ENCODE measurements around the gene DNAH14. TPM values are rescaled to one million over a fixed set of nuclear protein-coding genes. Genes with fewer than 3 reads are reported as not detected.
"Not testable (repeated sequence)": the region's sequence is repeated elsewhere in the genome, so short reads cannot be mapped to it uniquely, and the experiment has no call there.

Gene DNAH14
- total RNA-seq, 1 donor from 2014 or later: 0.18 TPM

GRCh38 chr1:224981922-224982354, 52.5 kb downstream of the DNAH14 start:
- H3K27me3 Mint-ChIP-seq (ENCODE audit: insufficient read depth); H3K4me3 Mint-ChIP-seq; H3K4me1 Mint-ChIP-seq (ENCODE audit: low read depth); intact Hi-C loops (cut with micrococcal nuclease); H3K9me3 Mint-ChIP-seq; H3K36me3 Mint-ChIP-seq (ENCODE audit: low read depth); H3K27ac Mint-ChIP-seq; DNase-seq (ENCODE audit: low spot score): not testable (repeated sequence)

GRCh38 chr1:224988042-224988441, 58.6 kb downstream of the DNAH14 start:
- Mint-ChIP-seq H3K4me3 (no peak overlapping the region), H3K9me3 (peaks cover 4% of the 10 kb centered on the region), H3K4me1 (ENCODE audit: low read depth) (no peaks in the 10 kb centered on the region), H3K27ac (no peak overlapping the region), H3K27me3 (ENCODE audit: insufficient read depth) (no peaks in the 10 kb centered on the region), H3K36me3 (ENCODE audit: low read depth) (no peaks in the 10 kb centered on the region)
- intact Hi-C loops (cut with micrococcal nuclease): no loop called here
- no peak for DNase-seq (ENCODE audit: low spot score)

- no peak for DNase-seq (ENCODE audit: low spot score)
- no peaks in the 10 kb centered on the region for H3K36me3 Mint-ChIP-seq (ENCODE audit: low read depth)
- H3K9me3 Mint-ChIP-seq: peaks cover 4% of the 10 kb centered on the region
- no peaks in the 10 kb centered on the region for H3K4me1 Mint-ChIP-seq (ENCODE audit: low read depth)
- H3K27ac Mint-ChIP-seq: no peak overlapping the region
- H3K27me3 Mint-ChIP-seq (ENCODE audit: insufficient read depth): no peaks in the 10 kb centered on the region
- no peak overlapping the region for H3K4me3 Mint-ChIP-seq
- intact Hi-C loops (cut with micrococcal nuclease): no loop called here
Observed at GRCh38 chr1:224989615-224990014, 60.1 kb downstream of the DNAH14 start.

GRCh38 chr1:224991550-224991949, 62.1 kb downstream of the DNAH14 start:
- H3K4me1 Mint-ChIP-seq (ENCODE audit: low read depth); H3K36me3 Mint-ChIP-seq (ENCODE audit: low read depth); H3K9me3 Mint-ChIP-seq; DNase-seq (ENCODE audit: low spot score); H3K27me3 Mint-ChIP-seq (ENCODE audit: insufficient read depth); H3K27ac Mint-ChIP-seq; H3K4me3 Mint-ChIP-seq; intact Hi-C loops (cut with micrococcal nuclease): not testable (repeated sequence)

GRCh38 chr1:224995602-224996001, 66.1 kb downstream of the DNAH14 start:
- intact Hi-C loops (cut with micrococcal nuclease): no loop called here
- Mint-ChIP-seq H3K27me3 (ENCODE audit: insufficient read depth) (peaks cover 2% of the 10 kb centered on the region), H3K4me1 (ENCODE audit: low read depth) (no peaks in the 10 kb centered on the region), H3K4me3 (no peak overlapping the region), H3K36me3 (ENCODE audit: low read depth) (no peaks in the 10 kb centered on the region), H3K27ac (no peak overlapping the region), H3K9me3 (peaks cover 12% of the 10 kb centered on the region)
- DNase-seq (ENCODE audit: low spot score): no peak

- DNase-seq (ENCODE audit: low spot score): no peak
- Mint-ChIP-seq H3K36me3 (ENCODE audit: low read depth) (no peaks in the 10 kb centered on the region), H3K4me1 (ENCODE audit: low read depth) (no peaks in the 10 kb centered on the region), H3K27ac (no peak overlapping the region), H3K27me3 (ENCODE audit: insufficient read depth) (peaks cover 2% of the 10 kb centered on the region), H3K9me3 (peaks cover 12% of the 10 kb centered on the region), H3K4me3 (no peak overlapping the region)
- intact Hi-C loops (cut with micrococcal nuclease): no loop called here
Observed at GRCh38 chr1:224996266-224996665, 66.8 kb downstream of the DNAH14 start.

- intact Hi-C loops (cut with micrococcal nuclease): no loop called here
- Mint-ChIP-seq H3K36me3 (ENCODE audit: low read depth) (no peaks in the 10 kb centered on the region), H3K4me3 (no peak overlapping the region), H3K4me1 (ENCODE audit: low read depth) (no peaks in the 10 kb centered on the region), H3K27me3 (ENCODE audit: insufficient read depth) (peaks cover 2% of the 10 kb centered on the region), H3K27ac (no peak overlapping the region), H3K9me3 (peaks cover 12% of the 10 kb centered on the region)
- DNase-seq (ENCODE audit: low spot score): no peak
Observed at GRCh38 chr1:224998185-224998584, 68.7 kb downstream of the DNAH14 start.

GRCh38 chr1:225004396-225004795, 74.9 kb downstream of the DNAH14 start:
- no peaks in the 10 kb centered on the region for H3K27me3 Mint-ChIP-seq (ENCODE audit: insufficient read depth)
- intact Hi-C loops (cut with micrococcal nuclease): no loop called here
- no peak for DNase-seq (ENCODE audit: low spot score)
- H3K4me1 Mint-ChIP-seq (ENCODE audit: low read depth): no peaks in the 10 kb centered on the region
- no peak overlapping the region for H3K27ac Mint-ChIP-seq
- H3K9me3 Mint-ChIP-seq: peaks cover 4% of the 10 kb centered on the region
- H3K36me3 Mint-ChIP-seq (ENCODE audit: low read depth): no peaks in the 10 kb centered on the region
- H3K4me3 Mint-ChIP-seq: no peak overlapping the region

- DNase-seq (ENCODE audit: low spot score); H3K4me1 Mint-ChIP-seq (ENCODE audit: low read depth); H3K9me3 Mint-ChIP-seq; H3K36me3 Mint-ChIP-seq (ENCODE audit: low read depth); H3K27me3 Mint-ChIP-seq (ENCODE audit: insufficient read depth); H3K27ac Mint-ChIP-seq; H3K4me3 Mint-ChIP-seq; intact Hi-C loops (cut with micrococcal nuclease): not testable (repeated sequence)
Observed at GRCh38 chr1:225006352-225006751, 76.9 kb downstream of the DNAH14 start.

GRCh38 chr1:225008050-225008449, 78.6 kb downstream of the DNAH14 start:
- H3K36me3 Mint-ChIP-seq (ENCODE audit: low read depth); H3K4me1 Mint-ChIP-seq (ENCODE audit: low read depth); intact Hi-C loops (cut with micrococcal nuclease); H3K4me3 Mint-ChIP-seq; H3K27ac Mint-ChIP-seq; H3K9me3 Mint-ChIP-seq; DNase-seq (ENCODE audit: low spot score); H3K27me3 Mint-ChIP-seq (ENCODE audit: insufficient read depth): not testable (repeated sequence)

- no peak overlapping the region for H3K4me3 Mint-ChIP-seq
- H3K4me1 Mint-ChIP-seq (ENCODE audit: low read depth): no peaks in the 10 kb centered on the region
- H3K9me3 Mint-ChIP-seq: peaks cover 6% of the 10 kb centered on the region
- H3K27me3 Mint-ChIP-seq (ENCODE audit: insufficient read depth): no peaks in the 10 kb centered on the region
- H3K27ac Mint-ChIP-seq: no peak overlapping the region
- no peak for DNase-seq (ENCODE audit: low spot score)
- H3K36me3 Mint-ChIP-seq (ENCODE audit: low read depth): no peaks in the 10 kb centered on the region
- intact Hi-C loops (cut with micrococcal nuclease): no loop called here
Observed at GRCh38 chr1:225021037-225021436, 91.6 kb downstream of the DNAH14 start.

- H3K4me1 Mint-ChIP-seq (ENCODE audit: low read depth): no peaks in the 10 kb centered on the region
- intact Hi-C loops (cut with micrococcal nuclease): no loop called here
- no peaks in the 10 kb centered on the region for H3K36me3 Mint-ChIP-seq (ENCODE audit: low read depth)
- no peak overlapping the region for H3K27ac Mint-ChIP-seq
- peaks cover 2% of the 10 kb centered on the region for H3K27me3 Mint-ChIP-seq (ENCODE audit: insufficient read depth)
- DNase-seq (ENCODE audit: low spot score): no peak
- no peaks in the 10 kb centered on the region for H3K9me3 Mint-ChIP-seq
- no peak overlapping the region for H3K4me3 Mint-ChIP-seq
Observed at GRCh38 chr1:225026701-225027100, 97.2 kb downstream of the DNAH14 start.

GRCh38 chr1:225036441-225036840, 107.0 kb downstream of the DNAH14 start:
- H3K4me3 Mint-ChIP-seq; H3K4me1 Mint-ChIP-seq (ENCODE audit: low read depth); H3K36me3 Mint-ChIP-seq (ENCODE audit: low read depth); H3K9me3 Mint-ChIP-seq; H3K27me3 Mint-ChIP-seq (ENCODE audit: insufficient read depth); H3K27ac Mint-ChIP-seq; DNase-seq (ENCODE audit: low spot score); intact Hi-C loops (cut with micrococcal nuclease): not testable (repeated sequence)

- intact Hi-C loops (cut with micrococcal nuclease): no loop called here
- Mint-ChIP-seq H3K9me3 (no peaks in the 10 kb centered on the region), H3K27me3 (ENCODE audit: insufficient read depth) (peaks cover 5% of the 10 kb centered on the region), H3K27ac (no peak overlapping the region), H3K4me1 (ENCODE audit: low read depth) (no peaks in the 10 kb centered on the region), H3K4me3 (no peak overlapping the region), H3K36me3 (ENCODE audit: low read depth) (no peaks in the 10 kb centered on the region)
- no peak for DNase-seq (ENCODE audit: low spot score)
Observed at GRCh38 chr1:225042263-225042662, 112.8 kb downstream of the DNAH14 start.
